HepG2 (cell line): Measurements from ENCODE around the gene IGF2BP1. TPM values are rescaled to one million over a fixed set of nuclear protein-coding genes. Genes with fewer than 3 reads are reported as not detected.

ENCODE experiments used
- ARNT ChIP-seq: fragments of 450-650 bp; IDR thresholded peaks from 2 replicates; pipeline ENCODE4 v1.6.1; 2017
- CC2D1A ChIP-seq: sonication (generic); formaldehyde crosslinking; IDR thresholded peaks from 2 replicates; pipeline ENCODE4 v1.8.1; 2023; ENCODE audit warnings: mild to moderate bottlenecking, missing genetic modification reagents
- HNRNPUL1 ChIP-seq: fragments of 200-400 bp; formaldehyde crosslinking; IDR thresholded peaks from 2 replicates; pipeline ENCODE4 v1.6.1; 2017; ENCODE audit warnings: low read depth, mild to moderate bottlenecking, low read length, moderate library complexity
- KLF9 ChIP-seq: IDR thresholded peaks from 2 replicates; pipeline ENCODE4 v1.6.1; 2016; ENCODE audit warnings: low read depth
- NFKB2 ChIP-seq: sonication (generic); formaldehyde crosslinking; IDR thresholded peaks from 2 replicates; pipeline ENCODE4 v1.4.0; 2020; ENCODE audit warnings: missing genetic modification reagents, borderline replicate concordance
- PHF20 ChIP-seq: sonication (generic); formaldehyde crosslinking; IDR thresholded peaks from 2 replicates; pipeline ENCODE4 v1.5.0; 2020; ENCODE audit warnings: mild to moderate bottlenecking, missing genetic modification reagents
- TEAD3 ChIP-seq: optimal IDR thresholded peaks from 2 replicates; pipeline ENCODE3; 2016; ENCODE audit warnings: borderline replicate concordance
- ZNF143 ChIP-seq: sonication (generic); formaldehyde crosslinking; IDR thresholded peaks from 2 replicates; pipeline ENCODE4 v1.4.0; 2020; ENCODE audit warnings: missing genetic modification reagents
- ZNF354B ChIP-seq: sonication (generic); formaldehyde crosslinking; IDR thresholded peaks from 2 replicates; pipeline ENCODE4 v1.8.0; 2022; ENCODE audit warnings: mild to moderate bottlenecking, missing genetic modification reagents
- ZNF557 ChIP-seq: sonication (generic); formaldehyde crosslinking; IDR thresholded peaks from 2 replicates; pipeline ENCODE4 v1.4.0; 2020; ENCODE audit warnings: missing genetic modification reagents
- ZNF782 ChIP-seq: sonication (generic); formaldehyde crosslinking; IDR thresholded peaks from 2 replicates; pipeline ENCODE4 v1.4.0; 2020; ENCODE audit warnings: missing genetic modification reagents, mild to moderate bottlenecking, borderline replicate concordance
- polyA plus RNA-seq, 8 experiments: library from polyadenylated mRNA; depleted of rRNA in 3 of 8; stranded (reverse) in 7 of 8; unstranded in 1 of 8; fragments of >200 nt; fragmentation: Illumina TruSeq in 4 of 8; extraction: Trizol in 4 of 8; gene quantifications; 2 replicates each; pipeline versions ENCODE4 v1.2.1 to v1.2.3, GENCODE V29; 2011 to 2016; ENCODE audit warnings: low read depth in 4 of 8, missing spikeins in 1 of 8, mixed read lengths in 1 of 8; ENCODE audit not compliant: insufficient read depth in 1 of 8
- total RNA-seq, 5 experiments: library from RNA; depleted of rRNA; stranded (reverse); fragments of >200 nt; fragmentation: Illumina TruSeq; extraction: Trizol; gene quantifications; 2 replicates each; pipeline ENCODE4 v1.2.3, GENCODE V29; 2016; ENCODE audit warnings: low read depth in 1 of 5
- TF ChIP-seq, protein P1 (sequence below): sonication (generic); formaldehyde crosslinking; IDR thresholded peaks from 2 replicates; pipeline ENCODE4 v1.8.0; 2022; ENCODE audit warnings: missing genetic modification reagents, low read depth, mild to moderate bottlenecking, borderline replicate concordance
- TF ChIP-seq, protein P2 (sequence below): sonication (generic); formaldehyde crosslinking; IDR thresholded peaks from 2 replicates; pipeline ENCODE4 v1.8.1; 2022; ENCODE audit warnings: mild to moderate bottlenecking, missing genetic modification reagents
- TF ChIP-seq, protein P3 (sequence below): sonication (generic); formaldehyde crosslinking; conservative IDR thresholded peaks from 2 replicates; pipeline ENCODE4 v1.5.0; 2020; ENCODE audit warnings: missing genetic modification reagents
- TF ChIP-seq, protein P4 (sequence below): sonication (generic); formaldehyde crosslinking; conservative IDR thresholded peaks from 2 replicates; pipeline ENCODE4 v1.8.1; 2023; ENCODE audit warnings: missing genetic modification reagents
- TF ChIP-seq, protein P5 (sequence below): sonication (generic); formaldehyde crosslinking; IDR thresholded peaks from 2 replicates; pipeline ENCODE4 v1.9.0; 2022; ENCODE audit warnings: low read depth, missing genetic modification reagents
- TF ChIP-seq, protein P6 (sequence below): sonication (generic); formaldehyde crosslinking; IDR thresholded peaks from 2 replicates; pipeline ENCODE4 v1.5.1; 2020; ENCODE audit warnings: missing genetic modification reagents, mild to moderate bottlenecking, borderline replicate concordance
- TF ChIP-seq, protein P7 (sequence below): sonication (generic); formaldehyde crosslinking; IDR thresholded peaks from 2 replicates; pipeline ENCODE4 v1.4.0; 2020; ENCODE audit warnings: missing genetic modification reagents

IGF2BP1 gene
- total and polyA plus RNA-seq, 2 of the 13 experiments (the other 11 are each of a cell fraction or from before 2014, with no cell fraction given), result 29.7 to 75.1 TPM

DNA sequence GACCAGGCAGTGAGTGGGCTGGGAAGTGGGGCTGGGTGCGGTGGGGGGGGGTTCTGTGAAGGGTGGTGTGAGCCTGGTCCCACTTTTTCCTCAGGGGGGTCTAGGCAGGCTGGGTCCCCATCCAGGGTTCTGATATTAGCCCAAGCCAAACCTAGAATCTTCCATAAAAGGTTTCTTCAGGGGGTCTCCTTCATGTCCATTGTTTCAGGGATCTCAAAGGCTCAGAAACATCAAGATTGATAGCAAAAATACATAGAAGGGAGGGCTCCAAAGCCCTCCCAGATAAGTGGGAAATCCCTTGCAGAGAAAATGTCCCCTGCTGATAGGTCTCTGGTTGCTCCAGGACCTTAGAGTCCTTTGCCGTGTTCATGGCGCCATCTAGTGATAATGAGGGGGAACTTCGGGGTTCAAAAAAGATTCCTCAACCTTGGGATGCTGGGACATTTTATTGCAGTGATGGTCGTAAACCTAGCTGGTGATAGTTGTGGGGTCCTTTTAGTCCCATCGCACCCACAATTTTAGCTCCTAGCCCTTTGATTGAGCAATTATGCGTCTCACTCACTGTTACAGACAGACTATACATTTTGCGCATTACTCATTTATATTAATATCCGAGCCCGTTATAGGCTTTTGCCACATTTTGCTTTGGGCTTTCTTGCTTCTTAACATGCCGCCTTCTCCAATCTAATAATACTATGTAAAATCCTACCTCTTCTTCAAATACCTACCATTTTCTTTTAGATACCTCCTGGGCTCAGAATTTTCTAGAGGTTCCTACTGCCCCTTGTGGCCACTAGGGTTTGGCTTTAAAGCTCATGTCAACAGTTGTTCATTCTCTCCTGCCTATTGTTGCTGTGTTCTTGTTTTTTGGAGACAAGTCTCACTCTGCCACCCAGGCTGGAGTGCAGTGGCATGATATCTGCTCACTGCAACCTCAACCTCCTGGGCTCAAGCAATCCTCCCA lies 35.1 kb downstream of the IGF2BP1 start (continued):
- TF ChIP-seq NFKB2 (CRISPR knock-in tag) (no peak), CC2D1A (CRISPR knock-in tag) (no peak), ARNT (no peak), ZNF354B (CRISPR knock-in tag) (no peak), PHF20 (CRISPR knock-in tag) (no peak), KLF9 (CRISPR knock-in tag) (0 out of 2 replicates have a peak, but pooled peaks have one; percentile 37), HNRNPUL1 (no peak), ZNF557 (CRISPR knock-in tag) (no peak), ZNF143 (CRISPR knock-in tag) (peak; percentile 61; the same call in 1 of the 2 replicates), TEAD3 (CRISPR knock-in tag) (peak; percentile 43), ZNF782 (no peak)
- TF ChIP-seq, protein P1, sequence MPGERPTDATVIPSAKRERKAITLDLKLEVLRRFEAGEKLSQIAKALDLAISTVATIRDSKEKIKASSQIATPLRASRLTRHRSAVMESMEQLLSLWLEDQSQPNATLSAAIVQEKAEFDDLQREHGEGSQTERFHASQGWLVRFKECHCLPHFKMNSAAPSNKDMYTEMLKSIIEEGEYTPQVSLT (CRISPR knock-in tag), result 0 out of 2 replicates have a peak, but pooled peaks have one; percentile 75
- TF ChIP-seq, protein P2, sequence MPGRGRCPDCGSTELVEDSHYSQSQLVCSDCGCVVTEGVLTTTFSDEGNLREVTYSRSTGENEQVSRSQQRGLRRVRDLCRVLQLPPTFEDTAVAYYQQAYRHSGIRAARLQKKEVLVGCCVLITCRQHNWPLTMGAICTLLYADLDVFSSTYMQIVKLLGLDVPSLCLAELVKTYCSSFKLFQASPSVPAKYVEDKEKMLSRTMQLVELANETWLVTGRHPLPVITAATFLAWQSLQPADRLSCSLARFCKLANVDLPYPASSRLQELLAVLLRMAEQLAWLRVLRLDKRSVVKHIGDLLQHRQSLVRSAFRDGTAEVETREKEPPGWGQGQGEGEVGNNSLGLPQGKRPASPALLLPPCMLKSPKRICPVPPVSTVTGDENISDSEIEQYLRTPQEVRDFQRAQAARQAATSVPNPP (CRISPR knock-in tag), result no peak
- TF ChIP-seq, protein P3, sequence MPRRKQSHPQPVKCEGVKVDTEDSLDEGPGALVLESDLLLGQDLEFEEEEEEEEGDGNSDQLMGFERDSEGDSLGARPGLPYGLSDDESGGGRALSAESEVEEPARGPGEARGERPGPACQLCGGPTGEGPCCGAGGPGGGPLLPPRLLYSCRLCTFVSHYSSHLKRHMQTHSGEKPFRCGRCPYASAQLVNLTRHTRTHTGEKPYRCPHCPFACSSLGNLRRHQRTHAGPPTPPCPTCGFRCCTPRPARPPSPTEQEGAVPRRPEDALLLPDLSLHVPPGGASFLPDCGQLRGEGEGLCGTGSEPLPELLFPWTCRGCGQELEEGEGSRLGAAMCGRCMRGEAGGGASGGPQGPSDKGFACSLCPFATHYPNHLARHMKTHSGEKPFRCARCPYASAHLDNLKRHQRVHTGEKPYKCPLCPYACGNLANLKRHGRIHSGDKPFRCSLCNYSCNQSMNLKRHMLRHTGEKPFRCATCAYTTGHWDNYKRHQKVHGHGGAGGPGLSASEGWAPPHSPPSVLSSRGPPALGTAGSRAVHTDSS, result no peak
- TF ChIP-seq, protein P4, sequence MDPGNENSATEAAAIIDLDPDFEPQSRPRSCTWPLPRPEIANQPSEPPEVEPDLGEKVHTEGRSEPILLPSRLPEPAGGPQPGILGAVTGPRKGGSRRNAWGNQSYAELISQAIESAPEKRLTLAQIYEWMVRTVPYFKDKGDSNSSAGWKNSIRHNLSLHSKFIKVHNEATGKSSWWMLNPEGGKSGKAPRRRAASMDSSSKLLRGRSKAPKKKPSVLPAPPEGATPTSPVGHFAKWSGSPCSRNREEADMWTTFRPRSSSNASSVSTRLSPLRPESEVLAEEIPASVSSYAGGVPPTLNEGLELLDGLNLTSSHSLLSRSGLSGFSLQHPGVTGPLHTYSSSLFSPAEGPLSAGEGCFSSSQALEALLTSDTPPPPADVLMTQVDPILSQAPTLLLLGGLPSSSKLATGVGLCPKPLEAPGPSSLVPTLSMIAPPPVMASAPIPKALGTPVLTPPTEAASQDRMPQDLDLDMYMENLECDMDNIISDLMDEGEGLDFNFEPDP, result no peak
- TF ChIP-seq, protein P5, sequence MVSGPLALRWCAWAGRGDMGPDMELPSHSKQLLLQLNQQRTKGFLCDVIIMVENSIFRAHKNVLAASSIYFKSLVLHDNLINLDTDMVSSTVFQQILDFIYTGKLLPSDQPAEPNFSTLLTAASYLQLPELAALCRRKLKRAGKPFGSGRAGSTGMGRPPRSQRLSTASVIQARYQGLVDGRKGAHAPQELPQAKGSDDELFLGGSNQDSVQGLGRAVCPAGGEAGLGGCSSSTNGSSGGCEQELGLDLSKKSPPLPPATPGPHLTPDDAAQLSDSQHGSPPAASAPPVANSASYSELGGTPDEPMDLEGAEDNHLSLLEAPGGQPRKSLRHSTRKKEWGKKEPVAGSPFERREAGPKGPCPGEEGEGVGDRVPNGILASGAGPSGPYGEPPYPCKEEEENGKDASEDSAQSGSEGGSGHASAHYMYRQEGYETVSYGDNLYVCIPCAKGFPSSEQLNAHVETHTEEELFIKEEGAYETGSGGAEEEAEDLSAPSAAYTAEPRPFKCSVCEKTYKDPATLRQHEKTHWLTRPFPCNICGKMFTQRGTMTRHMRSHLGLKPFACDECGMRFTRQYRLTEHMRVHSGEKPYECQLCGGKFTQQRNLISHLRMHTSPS (CRISPR knock-in tag), result no peak
- TF ChIP-seq, protein P6, sequence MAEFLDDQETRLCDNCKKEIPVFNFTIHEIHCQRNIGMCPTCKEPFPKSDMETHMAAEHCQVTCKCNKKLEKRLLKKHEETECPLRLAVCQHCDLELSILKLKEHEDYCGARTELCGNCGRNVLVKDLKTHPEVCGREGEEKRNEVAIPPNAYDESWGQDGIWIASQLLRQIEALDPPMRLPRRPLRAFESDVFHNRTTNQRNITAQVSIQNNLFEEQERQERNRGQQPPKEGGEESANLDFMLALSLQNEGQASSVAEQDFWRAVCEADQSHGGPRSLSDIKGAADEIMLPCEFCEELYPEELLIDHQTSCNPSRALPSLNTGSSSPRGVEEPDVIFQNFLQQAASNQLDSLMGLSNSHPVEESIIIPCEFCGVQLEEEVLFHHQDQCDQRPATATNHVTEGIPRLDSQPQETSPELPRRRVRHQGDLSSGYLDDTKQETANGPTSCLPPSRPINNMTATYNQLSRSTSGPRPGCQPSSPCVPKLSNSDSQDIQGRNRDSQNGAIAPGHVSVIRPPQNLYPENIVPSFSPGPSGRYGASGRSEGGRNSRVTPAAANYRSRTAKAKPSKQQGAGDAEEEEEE (CRISPR knock-in tag), result no peak
- TF ChIP-seq, protein P7, sequence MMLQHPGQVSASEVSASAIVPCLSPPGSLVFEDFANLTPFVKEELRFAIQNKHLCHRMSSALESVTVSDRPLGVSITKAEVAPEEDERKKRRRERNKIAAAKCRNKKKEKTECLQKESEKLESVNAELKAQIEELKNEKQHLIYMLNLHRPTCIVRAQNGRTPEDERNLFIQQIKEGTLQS (CRISPR knock-in tag), result no peak
